HepG2 (cell line): Measurements from ENCODE around the gene YPEL3. TPM values are rescaled to one million over a fixed set of nuclear protein-coding genes. Genes with fewer than 3 reads are reported as not detected.

Source experiments
- CBFB ChIP-seq: sonication (generic); formaldehyde crosslinking; IDR thresholded peaks from 2 replicates; pipeline ENCODE4 v1.4.0; 2020; ENCODE audit warnings: missing genetic modification reagents
- CBX2 ChIP-seq, 2 experiments: fragments of 200-600 bp in 1 of 2; sonication (generic); formaldehyde crosslinking in 1 of 2; IDR thresholded peaks; 2 replicates each; pipeline versions ENCODE4 v1.7.0 to v1.8.1; 2018 to 2022; ENCODE audit warnings: low read depth in 2 of 2, low read length in 1 of 2, mild to moderate bottlenecking in 1 of 2, missing genetic modification reagents in 1 of 2
- ELK4 ChIP-seq: sonication (generic); formaldehyde crosslinking; IDR thresholded peaks from 2 replicates; pipeline ENCODE4 v1.9.0; 2021; ENCODE audit warnings: missing genetic modification reagents, borderline replicate concordance
- ERF ChIP-seq: IDR thresholded peaks from 2 replicates; pipeline ENCODE4 v1.6.1; 2018; ENCODE audit warnings: missing biosample characterization, missing genetic modification reagents
- GABPB1 ChIP-seq: IDR thresholded peaks from 2 replicates; pipeline ENCODE4 v1.6.1; 2016; ENCODE audit warnings: mild to moderate bottlenecking, missing genetic modification reagents, moderate library complexity, missing compliant biosample characterization
- HIVEP1 ChIP-seq: sonication (generic); formaldehyde crosslinking; IDR thresholded peaks from 2 replicates; pipeline ENCODE4 v1.4.0; 2020; ENCODE audit warnings: mild to moderate bottlenecking, missing genetic modification reagents
- KAT2B ChIP-seq: fragments of 150-350 bp; IDR thresholded peaks from 2 replicates; pipeline ENCODE4 v1.6.1; 2014; ENCODE audit warnings: low read depth, low read length, borderline replicate concordance
- KAT8 ChIP-seq: IDR thresholded peaks from 2 replicates; pipeline ENCODE4 v1.6.1; 2016; ENCODE audit warnings: missing genetic modification reagents, missing compliant biosample characterization
- LRRFIP1 ChIP-seq: sonication (generic); formaldehyde crosslinking; conservative IDR thresholded peaks from 2 replicates; pipeline ENCODE4 v1.4.0; 2020; ENCODE audit warnings: missing genetic modification reagents
- MYPOP ChIP-seq: sonication (generic); formaldehyde crosslinking; IDR thresholded peaks from 2 replicates; pipeline ENCODE4 v1.8.1; 2023; ENCODE audit warnings: mild to moderate bottlenecking, moderate library complexity, missing genetic modification reagents
- PBX2 ChIP-seq: IDR thresholded peaks from 2 replicates; pipeline ENCODE4 v1.6.1; 2016; ENCODE audit warnings: control low read depth
- RFXAP ChIP-seq: sonication (generic); formaldehyde crosslinking; IDR thresholded peaks from 2 replicates; pipeline ENCODE4 v1.4.0; 2020; ENCODE audit warnings: missing genetic modification reagents, borderline replicate concordance
- SMAD9 ChIP-seq: sonication (generic); formaldehyde crosslinking; IDR thresholded peaks from 2 replicates; pipeline ENCODE4 v1.5.1; 2020; ENCODE audit warnings: mild to moderate bottlenecking, missing genetic modification reagents
- ZNF143 ChIP-seq: sonication (generic); formaldehyde crosslinking; IDR thresholded peaks from 2 replicates; pipeline ENCODE4 v1.4.0; 2020; ENCODE audit warnings: missing genetic modification reagents
- ZNF224 ChIP-seq: sonication (generic); formaldehyde crosslinking; IDR thresholded peaks from 2 replicates; pipeline ENCODE4 v1.5.0; 2020; ENCODE audit warnings: mild to moderate bottlenecking, missing genetic modification reagents
- ZNF225 ChIP-seq: sonication (generic); formaldehyde crosslinking; IDR thresholded peaks from 2 replicates; pipeline ENCODE4 v1.4.0; 2020; ENCODE audit warnings: mild to moderate bottlenecking, missing genetic modification reagents
- ZNF430 ChIP-seq: sonication (generic); formaldehyde crosslinking; IDR thresholded peaks from 2 replicates; pipeline ENCODE4 v1.9.0; 2021; ENCODE audit warnings: mild to moderate bottlenecking, missing genetic modification reagents
- ZNF44 ChIP-seq: sonication (generic); formaldehyde crosslinking; IDR thresholded peaks from 2 replicates; pipeline ENCODE4 v1.5.1; 2020; ENCODE audit warnings: mild to moderate bottlenecking, missing genetic modification reagents
- ZNF580 ChIP-seq: IDR thresholded peaks from 2 replicates; pipeline ENCODE4 v1.6.1; 2016; ENCODE audit warnings: low read depth, borderline replicate concordance
- ZNF652 ChIP-seq: IDR thresholded peaks from 2 replicates; pipeline ENCODE4 v1.6.1; 2016; ENCODE audit warnings: low read depth, borderline replicate concordance
- ZNF766 ChIP-seq: sonication (generic); formaldehyde crosslinking; IDR thresholded peaks from 2 replicates; pipeline ENCODE4 v1.5.0; 2020; ENCODE audit warnings: missing genetic modification reagents, borderline replicate concordance
- ZNF775 ChIP-seq: sonication (generic); formaldehyde crosslinking; IDR thresholded peaks from 2 replicates; pipeline ENCODE4 v1.4.0; 2020; ENCODE audit warnings: missing genetic modification reagents, mild to moderate bottlenecking, moderate library complexity, borderline replicate concordance
- ZNF776 ChIP-seq: sonication (generic); formaldehyde crosslinking; IDR thresholded peaks from 2 replicates; pipeline ENCODE4 v1.4.0; 2020; ENCODE audit warnings: mild to moderate bottlenecking, missing genetic modification reagents
- polyA plus RNA-seq, 8 experiments: library from polyadenylated mRNA; depleted of rRNA in 3 of 8; stranded (reverse) in 7 of 8; unstranded in 1 of 8; fragments of >200 nt; fragmentation: Illumina TruSeq in 4 of 8; extraction: Trizol in 4 of 8; gene quantifications; 2 replicates each; pipeline versions ENCODE4 v1.2.1 to v1.2.3, GENCODE V29; 2011 to 2016; ENCODE audit warnings: low read depth in 4 of 8, missing spikeins in 1 of 8, mixed read lengths in 1 of 8; ENCODE audit not compliant: insufficient read depth in 1 of 8
- total RNA-seq, 5 experiments: library from RNA; depleted of rRNA; stranded (reverse); fragments of >200 nt; fragmentation: Illumina TruSeq; extraction: Trizol; gene quantifications; 2 replicates each; pipeline ENCODE4 v1.2.3, GENCODE V29; 2016; ENCODE audit warnings: low read depth in 1 of 5

The YPEL3 gene
- total and polyA plus RNA-seq, 2 of the 13 experiments (the other 11 are each of a cell fraction or from before 2014, with no cell fraction given) = 5.4 to 47.0 TPM

- TF ChIP-seq KAT8 (peak; percentile 68; the same call in 1 of the 2 replicates), ZNF225 (CRISPR knock-in tag) (peak; percentile 51; the same call in 1 of the 2 replicates), ZNF224 (CRISPR knock-in tag) (no peak), HIVEP1 (CRISPR knock-in tag) (peak; percentile 71; the same call in 1 of the 2 replicates), RFXAP (peak; percentile 49; the same call in 1 of the 2 replicates), ZNF44 (CRISPR knock-in tag) (0 out of 2 replicates have a peak, but pooled peaks have one; percentile 61), CBX2 (IDR thresholded peaks at IDR 0.05; ENCODE audit: low read depth, low read length) (no peak), CBX2 (CRISPR knock-in tag; IDR thresholded peaks at IDR 0.05; ENCODE audit: low read depth) (no peak), ZNF430 (CRISPR knock-in tag) (0 out of 2 replicates have a peak, but pooled peaks have one; percentile 34), ERF (CRISPR knock-in tag) (peak; percentile 54; the same call in 1 of the 2 replicates), PBX2 (no peak), ZNF766 (CRISPR knock-in tag) (0 out of 2 replicates have a peak, but pooled peaks have one; percentile 28), LRRFIP1 (CRISPR knock-in tag) (no peak), ZNF775 (CRISPR knock-in tag) (no peak), GABPB1 (CRISPR knock-in tag) (peak; percentile 89), ZNF143 (CRISPR knock-in tag) (peak; percentile 38), ZNF580 (CRISPR knock-in tag) (no peak), KAT2B (no peak), ZNF776 (CRISPR knock-in tag) (peak; percentile 79), SMAD9 (CRISPR knock-in tag) (0 out of 2 replicates have a peak, but pooled peaks have one; percentile 43), MYPOP (CRISPR knock-in tag) (peak; percentile 39; the same call in 1 of the 2 replicates), ZNF652 (CRISPR knock-in tag) (no peak), ELK4 (0 out of 2 replicates have a peak, but pooled peaks have one; percentile 38), CBFB (CRISPR knock-in tag) (peak; percentile 94)
These were observed at the start of gene YPEL3 (continued) for GRCh38 chr16:30096105-30096861.
